Right lobe of liver (tissue), 6 donors: ENCODE results near the gene GJC2. TPM values are rescaled to one million over a fixed set of nuclear protein-coding genes. Genes with fewer than 3 reads are reported as not detected.

Experiments used
- ATAC-seq, 4 donors: fragments of 200-7000 bp; cut with Tn5 transposase; one replicate each; pipeline ENCODE4 v1.9.1; 2020; ENCODE audit warnings: mild to moderate bottlenecking in 4 of 4, moderate library complexity in 4 of 4
- DNase-seq, 3 donors: peaks; one replicate each; pipeline ENCODE4 v3.0.0-alpha.2; 2020
- H3K27ac ChIP-seq, 3 donors: fragments of 200-600 bp; one replicate each; pipeline ENCODE4 v1.8.0; 2022
- H3K27me3 ChIP-seq, 2 donors: fragments of 200-600 bp; one replicate each; pipeline ENCODE4 v1.8.0; 2022
- H3K36me3 ChIP-seq, 4 donors: fragments of 200-600 bp; sonication (generic) in 1 of 4; one replicate each; pipeline versions ENCODE4 v1.5.1 to v1.8.0; 2017 to 2022; ENCODE audit warnings: control low read depth in 1 of 4
- H3K4me1 ChIP-seq, 4 donors: fragments of 200-600 bp; sonication (generic) in 1 of 4; one replicate each; pipeline versions ENCODE4 v1.5.1 to v1.8.0; 2017 to 2022; ENCODE audit warnings: control low read depth in 1 of 4
- H3K4me3 ChIP-seq, 3 donors: fragments of 200-600 bp; one replicate each; pipeline ENCODE4 v1.8.0; 2022
- H3K9me3 ChIP-seq, 4 donors: fragments of 200-600 bp; sonication (generic) in 1 of 4; one replicate each; pipeline versions ENCODE4 v1.5.1 to v1.8.0; 2017 to 2022; ENCODE audit warnings: control low read depth in 1 of 4
- CTCF ChIP-seq, 4 donors: fragments of 200-600 bp in 3 of 4; fragments of 450-650 bp in 1 of 4; IDR thresholded peaks; one replicate each; pipeline versions ENCODE4 v1.5.1 to v1.8.0; 2016 to 2022; ENCODE audit warnings: antibody characterized with exemption in 4 of 4, mild to moderate bottlenecking in 2 of 4
- POLR2A ChIP-seq: fragments of 450-650 bp; IDR thresholded peaks from one replicate; pipeline ENCODE4 v1.6.1; 2017; ENCODE audit warnings: antibody characterized with exemption, mild to moderate bottlenecking
- WGBS: methylation state at CpG from one replicate; pipeline ENCODE4 v1.1.6; 2018; ENCODE audit warnings: low coverage, low lambda C conversion rate; ENCODE audit not compliant: insufficient coverage; ENCODE audit errors: missing lambda C conversion rate; 5-methylcytosine and 5-hydroxymethylcytosine counted together
- intact Hi-C, 2 donors: fragments of 100-400 bp; cut with DNase I; formaldehyde crosslinking; loops; one replicate each; pipeline versions ENCODE4 v1.11.2 to v1.14.1; 2022
- total RNA-seq, 6 experiments: library from RNA; depleted of rRNA in 2 of 6; stranded (reverse); fragments of >200 nt in 2 of 6; fragmentation: NEBNext Ultra II Directional in 3 of 6; extraction: Animal tissue kit (Norgen Biotek cat#: 25700) in 3 of 6; gene quantifications; one replicate each; pipeline versions ENCODE4 v1.1.0 to v1.2.4, GENCODE V29; 2016 to 2023
- donor health status: DM: no; HTN: yes; CAD: no.
- donor health status: DM: no; HTN: no; CAD: no.
- donor health status: DM: no; HTN: no; CAD: no.
- donor health status: DM: no; HTN: yes; CAD: no.
- donor health status: DM: no; HTN: yes; CAD: no.

GJC2 gene
- total RNA-seq, 6 experiments from 2014 or later: 0.12 to 0.44 (median 0.16) TPM; not detected in 1

- intact Hi-C loops: no loop called here
- peak in 1 of 3 donors; percentile 39 for DNase-seq
Observed at GRCh38 chr1:228142701-228143136, 7.0 kb upstream of the GJC2 start.

GRCh38 chr1:228143480-228144192, 6.1 kb upstream of the GJC2 start:
- peak in 2 of 3 donors; percentile 38 to 51 for DNase-seq
- intact Hi-C loops: no loop called here
- H3K27me3 ChIP-seq: no peaks in the 10 kb centered on the region
- H3K36me3 ChIP-seq: peaks cover 0 to 4% (median 3%) of the 10 kb centered on the region in 4 donors
- H3K27ac ChIP-seq: no peak overlapping the region
- no peak for TF ChIP-seq CTCF (IDR thresholded peaks at IDR 0.05)
- H3K4me1 ChIP-seq: peaks cover 0 to 21% (median 15%) of the 10 kb centered on the region in 4 donors
- 90% methylated on average over 8 of the region's 12 CpGs for WGBS
- H3K9me3 ChIP-seq: no peaks in the 10 kb centered on the region
- no peak for ATAC-seq
- no peak overlapping the region for H3K4me3 ChIP-seq

More at GRCh38 chr1:228142701-228143136, 7.0 kb upstream of the GJC2 start:
- no peak overlapping the region for H3K4me3 ChIP-seq
- no peaks in the 10 kb centered on the region for H3K9me3 ChIP-seq
- no peak for ATAC-seq
- no peak overlapping the region for H3K27ac ChIP-seq
- H3K27me3 ChIP-seq: no peaks in the 10 kb centered on the region
- no peak for TF ChIP-seq POLR2A
- TF ChIP-seq CTCF (IDR thresholded peaks at IDR 0.05): no peak
- peaks cover 0 to 21% (median 15%) of the 10 kb centered on the region in 4 donors for H3K4me1 ChIP-seq
- WGBS: 40% methylated on average over 1 of the region's 11 CpGs
- H3K36me3 ChIP-seq: peaks cover 0 to 4% (median 2%) of the 10 kb centered on the region in 4 donors

GRCh38 chr1:228144193-228144992, 5.3 kb upstream of the GJC2 start:
- DNase-seq (peak in 2 of 3 donors; percentile 21 to 46), ATAC-seq (no peak)
- H3K27ac ChIP-seq: no peak overlapping the region
- no peak overlapping the region for H3K4me3 ChIP-seq
- H3K36me3 ChIP-seq: peaks cover 0 to 9% (median 4%) of the 10 kb centered on the region in 4 donors
- H3K27me3 ChIP-seq: no peaks in the 10 kb centered on the region
- 67% methylated on average over 1 of the region's 16 CpGs for WGBS
- H3K9me3 ChIP-seq: no peaks in the 10 kb centered on the region
- intact Hi-C loops: no loop called here
- TF ChIP-seq CTCF (IDR thresholded peaks at IDR 0.05) (no peak), POLR2A (no peak)
- H3K4me1 ChIP-seq: peaks cover 0 to 21% (median 15%) of the 10 kb centered on the region in 4 donors

GRCh38 chr1:228144993-228145343, 4.8 kb upstream of the GJC2 start:
- no CpG with 5 or more reads among the region's 8 CpGs for WGBS
- H3K36me3 ChIP-seq: peaks cover 0 to 9% (median 4%) of the 10 kb centered on the region in 4 donors
- no peaks in the 10 kb centered on the region for H3K9me3 ChIP-seq
- H3K27ac ChIP-seq: no peak overlapping the region
- TF ChIP-seq CTCF (IDR thresholded peaks at IDR 0.05) (no peak), POLR2A (no peak)
- DNase-seq (peak in 1 of 3 donors; percentile 30), ATAC-seq (no peak)
- H3K27me3 ChIP-seq: no peaks in the 10 kb centered on the region
- intact Hi-C loops: no loop called here
- no peak overlapping the region for H3K4me3 ChIP-seq
- H3K4me1 ChIP-seq: peaks cover 0 to 21% (median 15%) of the 10 kb centered on the region in 4 donors
